Measurements from ENCODE around the gene DLX5.

Gene DLX5

DNA sequence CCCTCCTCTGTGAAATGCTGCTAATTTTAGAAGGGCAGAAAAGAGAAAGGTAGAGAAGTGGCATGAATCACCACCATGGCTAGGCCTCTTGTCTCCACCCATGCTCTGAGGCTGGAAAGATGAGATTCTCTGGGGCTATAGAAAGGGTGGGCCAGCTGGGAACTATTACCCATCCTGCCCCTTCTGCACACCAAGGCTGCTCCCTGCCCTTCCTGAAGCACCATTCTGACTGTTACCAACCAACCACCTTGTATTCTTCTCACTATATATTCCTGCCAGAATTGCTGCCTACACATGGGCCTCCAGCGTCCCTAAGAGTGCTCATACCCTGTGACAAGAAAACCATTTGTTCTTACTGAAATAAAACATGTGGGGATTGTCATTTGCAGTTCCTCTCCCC lies 30.7 kb downstream of the DLX5 start:
- no peak for TF ChIP-seq FOXP2 (optimal IDR thresholded peaks at IDR 0.05; ENCODE audit: borderline replicate concordance, extremely low read depth, extremely low read length, insufficient read depth)
- TF ChIP-seq SIN3A (IDR thresholded peaks at IDR 0.05; ENCODE audit: borderline replicate concordance, insufficient read depth, low read length): no peak
- TF ChIP-seq TAF1 (IDR thresholded peaks at IDR 0.05; ENCODE audit: borderline replicate concordance, insufficient read depth, low read length): no peak
- TF ChIP-seq POLR2AphosphoS5 (IDR thresholded peaks at IDR 0.05; ENCODE audit: low read depth, low read length): no peak

DNA sequence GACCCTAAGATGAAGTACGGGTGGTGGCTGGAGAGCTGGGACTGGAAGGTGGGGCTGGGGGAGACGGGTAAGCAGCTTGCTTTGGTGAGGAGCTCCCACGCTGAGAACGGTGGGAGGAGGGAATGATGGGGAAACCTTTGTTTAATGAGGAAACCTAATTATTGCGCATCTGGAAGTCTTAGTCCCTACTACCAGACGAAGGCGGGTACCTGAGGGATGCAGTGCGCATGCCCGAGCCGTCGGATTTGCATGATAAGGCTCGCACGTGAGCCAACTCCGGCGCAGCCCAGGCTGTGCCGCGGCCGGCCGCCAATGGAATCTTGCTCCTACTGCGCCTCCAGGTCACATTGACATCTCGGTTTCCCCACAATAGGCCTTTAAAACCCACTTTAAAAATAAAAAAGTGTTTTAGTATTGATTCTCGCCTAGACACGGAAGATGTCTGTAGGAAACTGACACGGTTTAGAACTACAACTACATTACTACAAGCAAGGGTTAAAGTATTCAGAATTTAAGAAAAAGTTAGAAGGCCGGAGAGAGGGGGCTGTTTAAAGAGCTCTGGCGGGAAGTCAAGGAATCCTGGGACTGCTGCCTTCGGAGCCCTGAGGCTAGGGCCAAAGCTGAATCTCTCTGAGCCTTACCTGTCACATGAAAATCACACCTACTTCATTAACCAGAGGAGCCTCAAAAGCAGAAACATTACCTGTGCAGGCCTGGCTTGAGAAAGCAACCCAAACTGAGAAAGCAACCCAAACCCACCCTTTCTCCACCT lies 31.4 kb downstream of the DLX5 start:
- no peak for TF ChIP-seq FOXP2 (optimal IDR thresholded peaks at IDR 0.05; ENCODE audit: borderline replicate concordance, extremely low read depth, extremely low read length, insufficient read depth)
- TF ChIP-seq, protein P1, sequence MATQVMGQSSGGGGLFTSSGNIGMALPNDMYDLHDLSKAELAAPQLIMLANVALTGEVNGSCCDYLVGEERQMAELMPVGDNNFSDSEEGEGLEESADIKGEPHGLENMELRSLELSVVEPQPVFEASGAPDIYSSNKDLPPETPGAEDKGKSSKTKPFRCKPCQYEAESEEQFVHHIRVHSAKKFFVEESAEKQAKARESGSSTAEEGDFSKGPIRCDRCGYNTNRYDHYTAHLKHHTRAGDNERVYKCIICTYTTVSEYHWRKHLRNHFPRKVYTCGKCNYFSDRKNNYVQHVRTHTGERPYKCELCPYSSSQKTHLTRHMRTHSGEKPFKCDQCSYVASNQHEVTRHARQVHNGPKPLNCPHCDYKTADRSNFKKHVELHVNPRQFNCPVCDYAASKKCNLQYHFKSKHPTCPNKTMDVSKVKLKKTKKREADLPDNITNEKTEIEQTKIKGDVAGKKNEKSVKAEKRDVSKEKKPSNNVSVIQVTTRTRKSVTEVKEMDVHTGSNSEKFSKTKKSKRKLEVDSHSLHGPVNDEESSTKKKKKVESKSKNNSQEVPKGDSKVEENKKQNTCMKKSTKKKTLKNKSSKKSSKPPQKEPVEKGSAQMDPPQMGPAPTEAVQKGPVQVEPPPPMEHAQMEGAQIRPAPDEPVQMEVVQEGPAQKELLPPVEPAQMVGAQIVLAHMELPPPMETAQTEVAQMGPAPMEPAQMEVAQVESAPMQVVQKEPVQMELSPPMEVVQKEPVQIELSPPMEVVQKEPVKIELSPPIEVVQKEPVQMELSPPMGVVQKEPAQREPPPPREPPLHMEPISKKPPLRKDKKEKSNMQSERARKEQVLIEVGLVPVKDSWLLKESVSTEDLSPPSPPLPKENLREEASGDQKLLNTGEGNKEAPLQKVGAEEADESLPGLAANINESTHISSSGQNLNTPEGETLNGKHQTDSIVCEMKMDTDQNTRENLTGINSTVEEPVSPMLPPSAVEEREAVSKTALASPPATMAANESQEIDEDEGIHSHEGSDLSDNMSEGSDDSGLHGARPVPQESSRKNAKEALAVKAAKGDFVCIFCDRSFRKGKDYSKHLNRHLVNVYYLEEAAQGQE (IDR thresholded peaks at IDR 0.05; ENCODE audit: insufficient read depth in 1 of 2, low read depth in 2 of 2, low read length in 2 of 2): no peak
- no peak for TF ChIP-seq TAF1 (IDR thresholded peaks at IDR 0.05; ENCODE audit: borderline replicate concordance, insufficient read depth, low read length)
- TF ChIP-seq POLR2AphosphoS5 (IDR thresholded peaks at IDR 0.05; ENCODE audit: low read depth, low read length): no peak
- TF ChIP-seq SIN3A (IDR thresholded peaks at IDR 0.05; ENCODE audit: borderline replicate concordance, insufficient read depth, low read length): no peak

DNA sequence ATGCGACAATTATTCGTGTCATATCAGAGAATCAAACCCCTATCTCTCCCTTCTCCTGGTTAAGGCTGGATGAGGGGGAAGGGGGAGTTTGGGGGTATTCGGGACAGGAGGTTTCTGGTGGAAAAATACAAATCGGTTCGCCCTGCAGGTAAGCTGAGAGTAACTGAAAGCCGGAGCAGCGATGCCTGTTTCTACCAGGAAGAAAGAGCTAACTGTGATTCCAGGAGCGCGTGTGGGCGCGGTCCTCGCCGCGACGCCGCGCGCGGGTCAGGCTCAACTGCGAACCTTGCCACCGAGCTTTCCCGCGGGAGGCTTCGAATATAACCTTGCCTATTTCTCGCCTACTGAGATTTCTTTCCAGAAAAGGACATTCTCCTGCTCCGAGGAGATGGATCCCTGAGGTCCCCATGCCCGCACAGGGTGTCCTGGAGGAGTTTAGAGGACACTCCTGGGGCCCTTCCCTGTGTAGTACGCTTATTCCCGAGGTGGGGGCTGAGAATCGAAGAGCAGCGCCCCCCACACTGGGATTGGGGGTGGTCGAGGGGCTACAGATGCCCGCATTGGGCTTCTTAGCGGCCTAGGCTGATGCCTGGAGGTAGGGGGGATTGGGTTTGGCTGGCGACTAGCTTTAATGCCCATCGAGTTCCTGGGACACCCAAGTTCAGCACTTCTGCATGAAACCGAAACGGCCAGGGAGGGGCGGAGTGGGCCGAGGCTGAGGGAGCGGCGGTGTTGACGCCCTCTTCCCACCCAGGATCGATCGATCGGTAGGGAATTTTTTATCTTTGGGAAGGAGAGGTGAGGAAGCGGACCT lies 32.2 kb downstream of the DLX5 start:
- TF ChIP-seq SIN3A (IDR thresholded peaks at IDR 0.05; ENCODE audit: borderline replicate concordance, insufficient read depth, low read length) (no peak), TAF1 (IDR thresholded peaks at IDR 0.05; ENCODE audit: borderline replicate concordance, insufficient read depth, low read length) (no peak), FOXP2 (optimal IDR thresholded peaks at IDR 0.05; ENCODE audit: borderline replicate concordance, extremely low read depth, extremely low read length, insufficient read depth) (no peak), POLR2AphosphoS5 (IDR thresholded peaks at IDR 0.05; ENCODE audit: low read depth, low read length) (no peak)
- TF ChIP-seq, protein P1 (IDR thresholded peaks at IDR 0.05; ENCODE audit: insufficient read depth in 1 of 2, low read depth in 2 of 2, low read length in 2 of 2): no peak

DNA sequence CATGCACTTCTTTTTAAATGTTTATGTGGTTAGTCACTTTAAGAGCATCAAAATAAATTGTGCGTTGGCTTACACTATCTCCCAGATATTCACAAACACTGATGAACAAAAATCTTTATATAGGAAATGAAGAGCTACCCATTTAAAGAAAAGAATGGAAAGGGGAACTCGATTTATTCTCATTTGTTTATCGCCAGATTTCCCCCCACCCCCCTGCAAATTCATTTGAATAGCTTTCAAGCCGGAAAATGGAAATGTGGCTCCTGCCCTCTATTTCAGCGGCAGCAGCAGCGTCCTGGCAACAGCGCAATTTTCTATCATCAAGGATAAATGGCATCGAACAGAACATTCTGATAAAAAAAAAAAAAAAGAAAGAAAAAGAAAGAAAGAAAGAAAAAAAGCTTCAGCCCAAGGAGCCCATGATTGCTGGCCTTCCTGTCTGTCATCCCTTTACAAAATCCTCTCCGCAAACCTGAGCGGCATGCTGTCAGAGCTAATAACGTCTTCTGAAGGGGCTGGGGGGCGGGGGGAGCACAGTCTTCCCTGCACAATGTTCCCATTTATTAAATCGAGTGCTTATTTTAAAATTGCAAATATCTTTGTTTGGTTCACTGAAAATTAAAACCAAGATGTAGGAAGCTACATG lies 33.0 kb downstream of the DLX5 start:
- TF ChIP-seq FOXP2 (optimal IDR thresholded peaks at IDR 0.05; ENCODE audit: borderline replicate concordance, extremely low read depth, extremely low read length, insufficient read depth): no peak

DNA sequence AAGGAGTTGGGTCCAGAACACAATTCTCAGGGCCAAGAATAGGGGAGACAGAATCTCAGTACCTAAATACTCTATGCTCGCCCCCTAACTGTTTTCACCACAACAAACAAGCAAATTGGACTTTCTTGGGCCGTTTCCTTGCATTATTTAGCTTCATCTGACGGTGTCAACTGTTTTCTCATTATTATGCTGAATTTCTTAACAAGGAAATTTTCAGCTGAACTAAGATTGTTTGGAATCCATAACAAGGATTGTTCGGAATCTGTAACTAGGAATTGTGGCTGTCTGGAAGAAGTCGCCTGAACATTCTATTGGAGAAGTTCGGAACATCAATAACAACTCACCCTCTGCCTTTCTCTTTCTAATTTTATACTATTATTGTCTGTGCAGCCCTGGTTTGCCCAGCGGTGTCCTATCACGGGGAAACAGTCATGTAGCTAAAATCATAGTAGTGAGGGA lies 34.7 kb downstream of the DLX5 start:
- no peak for TF ChIP-seq FOXP2 (optimal IDR thresholded peaks at IDR 0.05; ENCODE audit: borderline replicate concordance, extremely low read depth, extremely low read length, insufficient read depth)
- TF ChIP-seq POLR2AphosphoS5 (IDR thresholded peaks at IDR 0.05; ENCODE audit: low read depth, low read length): no peak
- TF ChIP-seq TAF1 (IDR thresholded peaks at IDR 0.05; ENCODE audit: borderline replicate concordance, insufficient read depth, low read length): no peak
- TF ChIP-seq, protein P1 (IDR thresholded peaks at IDR 0.05; ENCODE audit: insufficient read depth in 1 of 2, low read depth in 2 of 2, low read length in 2 of 2): no peak
- TF ChIP-seq SIN3A (IDR thresholded peaks at IDR 0.05; ENCODE audit: borderline replicate concordance, insufficient read depth, low read length): no peak

Measured in PFSK-1 (cell line).